ENCODE measurements around the gene TRIOBP. TPM values are rescaled to one million over a fixed set of nuclear protein-coding genes. Genes with fewer than 3 reads are reported as not detected.

TRIOBP gene
- total and polyA plus RNA-seq, 2 donors from 2014 or later = 32.1 to 125 TPM

DNA sequence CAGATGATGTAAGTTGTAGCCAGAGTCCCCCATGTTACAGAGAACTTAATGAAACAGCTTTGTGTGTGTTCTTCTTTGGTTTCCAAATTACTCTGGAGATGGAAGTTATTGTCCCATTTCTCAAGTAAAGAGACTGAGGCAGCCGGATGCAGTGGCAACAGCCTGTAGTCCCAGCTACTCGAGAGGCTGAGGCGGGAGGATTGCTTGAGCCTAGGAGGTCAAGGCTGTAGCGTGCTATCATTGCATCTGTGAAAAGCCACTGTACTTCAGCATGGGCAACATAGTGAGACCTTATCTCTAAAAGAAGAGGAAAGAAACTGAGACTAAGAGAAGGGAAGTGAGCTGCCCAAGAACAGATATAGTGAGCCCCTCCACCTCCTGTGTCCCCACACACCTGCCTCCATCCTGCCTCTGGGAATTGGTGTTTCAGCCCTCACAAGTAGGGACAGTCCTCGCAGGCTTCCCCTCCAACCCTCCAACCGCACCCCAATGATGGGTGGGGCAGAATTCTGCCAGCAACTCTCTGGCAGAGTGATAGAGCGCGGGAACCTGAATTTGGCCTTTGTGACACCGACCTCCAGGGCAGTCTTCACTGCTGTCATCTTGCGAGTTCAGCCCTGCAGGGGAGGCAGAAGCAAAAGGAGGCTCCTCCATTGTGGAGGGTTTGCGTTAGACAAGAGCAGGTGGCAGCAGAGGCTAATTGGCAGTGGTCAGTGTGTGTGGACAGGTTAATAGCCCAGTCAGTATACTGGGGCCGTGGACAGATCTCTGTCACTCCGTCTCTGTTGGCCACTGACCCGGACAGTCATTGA lies 36.7 kb upstream of the TRIOBP start:
- TF ChIP-seq, protein P1, sequence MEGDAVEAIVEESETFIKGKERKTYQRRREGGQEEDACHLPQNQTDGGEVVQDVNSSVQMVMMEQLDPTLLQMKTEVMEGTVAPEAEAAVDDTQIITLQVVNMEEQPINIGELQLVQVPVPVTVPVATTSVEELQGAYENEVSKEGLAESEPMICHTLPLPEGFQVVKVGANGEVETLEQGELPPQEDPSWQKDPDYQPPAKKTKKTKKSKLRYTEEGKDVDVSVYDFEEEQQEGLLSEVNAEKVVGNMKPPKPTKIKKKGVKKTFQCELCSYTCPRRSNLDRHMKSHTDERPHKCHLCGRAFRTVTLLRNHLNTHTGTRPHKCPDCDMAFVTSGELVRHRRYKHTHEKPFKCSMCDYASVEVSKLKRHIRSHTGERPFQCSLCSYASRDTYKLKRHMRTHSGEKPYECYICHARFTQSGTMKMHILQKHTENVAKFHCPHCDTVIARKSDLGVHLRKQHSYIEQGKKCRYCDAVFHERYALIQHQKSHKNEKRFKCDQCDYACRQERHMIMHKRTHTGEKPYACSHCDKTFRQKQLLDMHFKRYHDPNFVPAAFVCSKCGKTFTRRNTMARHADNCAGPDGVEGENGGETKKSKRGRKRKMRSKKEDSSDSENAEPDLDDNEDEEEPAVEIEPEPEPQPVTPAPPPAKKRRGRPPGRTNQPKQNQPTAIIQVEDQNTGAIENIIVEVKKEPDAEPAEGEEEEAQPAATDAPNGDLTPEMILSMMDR (IDR thresholded peaks at IDR 0.05; ENCODE audit: borderline replicate concordance, extremely low read depth, insufficient read depth) = no peak
- Histone ChIP-seq H3K4me1 (ENCODE audit: control insufficient read depth in 2 of 3, insufficient read depth in 2 of 3, low read depth in 1 of 3, low read length in 3 of 3) (peaks cover 5 to 28% (median 9%) of the 10 kb centered on the region in 3 donors), H3K9ac (ENCODE audit: low read length in 3 of 3) (peak overlapping the region in 1 of 3 donors; percentile 51), H3K36me3 (ENCODE audit: control insufficient read depth in 2 of 3, insufficient read depth in 3 of 3, low read length in 3 of 3) (no peaks in the 10 kb centered on the region), H3K4me3 (ENCODE audit: low read length in 3 of 3) (peak overlapping the region in 2 of 3 donors; percentile 66 to 67), H3K9me3 (ENCODE audit: control insufficient read depth in 2 of 3, insufficient read depth in 1 of 3, low read length in 3 of 3) (no peaks in the 10 kb centered on the region), H3K27ac (ENCODE audit: low read depth in 2 of 2, low read length in 2 of 2) (no peak overlapping the region), H3K27me3 (ENCODE audit: control insufficient read depth, insufficient read depth, low read length) (no peaks in the 10 kb centered on the region)
- intact Hi-C loops (cut with DNase I) = no loop called here
- FAIRE-seq (no peak), DNase-seq (no peak)

DNA sequence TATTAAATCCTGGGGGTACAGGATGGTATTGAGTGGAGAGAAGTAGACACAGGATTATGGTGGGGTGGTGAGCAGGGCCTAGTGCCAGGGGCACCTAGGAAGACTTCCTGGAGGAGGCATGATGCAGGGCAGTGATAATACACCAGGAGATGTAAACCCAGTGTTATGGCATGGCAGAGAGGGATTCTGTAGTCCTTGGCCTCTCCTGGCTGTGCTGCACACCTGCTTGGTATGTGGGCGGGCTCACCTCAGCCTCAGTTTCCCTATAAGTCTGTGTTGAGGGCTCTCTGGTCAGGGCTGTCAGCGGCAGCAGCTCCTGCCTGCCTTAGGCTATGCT lies 36.2 kb upstream of the TRIOBP start:
- peak overlapping the region in 1 of 3 donors; percentile 67 for H3K4me3 ChIP-seq (ENCODE audit: low read length in 3 of 3)
- H3K27me3 ChIP-seq (ENCODE audit: control insufficient read depth, insufficient read depth, low read length) = no peaks in the 10 kb centered on the region
- no peaks in the 10 kb centered on the region for H3K9me3 ChIP-seq (ENCODE audit: control insufficient read depth in 2 of 3, insufficient read depth in 1 of 3, low read length in 3 of 3)
- H3K4me1 ChIP-seq (ENCODE audit: control insufficient read depth in 2 of 3, insufficient read depth in 2 of 3, low read depth in 1 of 3, low read length in 3 of 3) = peaks cover 5 to 28% (median 9%) of the 10 kb centered on the region in 3 donors
- H3K9ac ChIP-seq (ENCODE audit: low read length in 3 of 3) = no peak overlapping the region
- FAIRE-seq (no peak), DNase-seq (no peak)
- intact Hi-C loops (cut with DNase I) = no loop called here
- TF ChIP-seq, protein P1 (IDR thresholded peaks at IDR 0.05; ENCODE audit: borderline replicate concordance, extremely low read depth, insufficient read depth) = no peak
- H3K36me3 ChIP-seq (ENCODE audit: control insufficient read depth in 2 of 3, insufficient read depth in 3 of 3, low read length in 3 of 3) = peaks cover 0 to 5% (median 0%) of the 10 kb centered on the region in 3 donors
- H3K27ac ChIP-seq (ENCODE audit: low read depth in 2 of 2, low read length in 2 of 2) = no peak overlapping the region

DNA sequence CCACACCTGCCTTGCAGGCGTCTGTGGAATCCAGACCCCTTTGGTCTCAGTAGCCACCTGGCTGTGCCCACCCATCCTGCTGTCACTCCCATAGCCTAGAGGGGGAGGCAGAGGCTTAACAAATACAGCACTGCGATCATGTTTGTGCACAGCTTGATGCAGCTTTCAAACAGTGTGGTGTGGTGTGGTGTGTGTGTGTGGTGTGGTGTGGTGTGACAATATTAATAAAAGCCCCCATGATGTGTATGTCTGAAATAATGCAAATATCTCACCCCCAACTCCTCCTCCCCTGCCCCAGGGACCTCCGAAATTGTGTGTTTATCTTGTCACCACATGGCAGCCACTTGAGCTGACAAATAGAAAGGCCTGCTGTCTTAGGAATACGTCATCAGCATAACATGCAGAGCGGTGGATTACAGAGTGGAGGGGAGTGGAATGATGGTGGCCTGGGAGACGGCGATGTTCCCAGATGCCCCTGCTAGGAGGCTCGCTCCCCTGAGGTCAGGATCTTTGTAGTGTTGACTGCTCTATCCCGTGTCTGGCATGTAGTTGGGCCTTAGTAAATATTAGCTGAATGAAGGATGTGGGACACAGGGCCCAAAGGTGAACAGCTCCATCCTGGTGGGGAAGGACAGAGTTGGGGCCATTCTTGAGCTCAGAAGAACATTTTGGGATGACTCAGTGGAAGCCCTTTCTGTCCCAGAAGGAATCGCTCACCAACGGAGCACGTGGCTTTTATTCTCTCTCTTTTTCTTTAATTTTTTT lies 35.5 kb upstream of the TRIOBP start:
- peaks cover 5 to 28% (median 9%) of the 10 kb centered on the region in 3 donors for H3K4me1 ChIP-seq (ENCODE audit: control insufficient read depth in 2 of 3, insufficient read depth in 2 of 3, low read depth in 1 of 3, low read length in 3 of 3)
- H3K4me3 ChIP-seq (ENCODE audit: low read length in 3 of 3) = no peak overlapping the region
- peak overlapping the region in 1 of 2 donors; percentile 41 for H3K27ac ChIP-seq (ENCODE audit: low read depth in 2 of 2, low read length in 2 of 2)
- peak in 3 of 5 donors; percentile 61 to 81 (median 81) for DNase-seq
- peak overlapping the region in 1 of 3 donors; percentile 2 for H3K9ac ChIP-seq (ENCODE audit: low read length in 3 of 3)
- H3K9me3 ChIP-seq (ENCODE audit: control insufficient read depth in 2 of 3, insufficient read depth in 1 of 3, low read length in 3 of 3) = no peaks in the 10 kb centered on the region
- no peak for FAIRE-seq
- intact Hi-C loops (cut with DNase I) = no loop called here
- peaks cover 0 to 8% (median 0%) of the 10 kb centered on the region in 3 donors for H3K36me3 ChIP-seq (ENCODE audit: control insufficient read depth in 2 of 3, insufficient read depth in 3 of 3, low read length in 3 of 3)
- no peaks in the 10 kb centered on the region for H3K27me3 ChIP-seq (ENCODE audit: control insufficient read depth, insufficient read depth, low read length)
- TF ChIP-seq, protein P1 (IDR thresholded peaks at IDR 0.05; ENCODE audit: borderline replicate concordance, extremely low read depth, insufficient read depth) = peak; percentile 20

All from kidney (tissue), 14 donors.